BLaER1 treated with 17β-estradiol and CSF1 and Interleukin-3, amounts not matched to agents 10 nM and 100 nM (cell line): ENCODE data around the gene AMT.
"Not testable (repeated sequence)": the region's sequence is repeated elsewhere in the genome, so short reads cannot be mapped to it uniquely, and the experiment has no call there.

Source experiments
- H3K27ac ChIP-seq, 11 experiments: shearing (Covaris generic); formaldehyde crosslinking; 2 replicates each; pipeline ENCODE4 v1.8.1; 2022
- H3K27me3 ChIP-seq, 11 experiments: shearing (Covaris generic); formaldehyde crosslinking; 2 replicates each; pipeline ENCODE4 v1.8.1; 2022
- H3K36me3 ChIP-seq, 11 experiments: shearing (Covaris generic); formaldehyde crosslinking; 2 replicates each; pipeline ENCODE4 v1.8.1; 2022
- H3K4me1 ChIP-seq, 10 experiments: shearing (Covaris generic); formaldehyde crosslinking; 2 replicates each; pipeline ENCODE4 v1.8.1; 2022
- H3K4me2 ChIP-seq, 11 experiments: shearing (Covaris generic); formaldehyde crosslinking; 2 replicates each; pipeline ENCODE4 v1.8.1; 2022
- H3K4me3 ChIP-seq, 10 experiments: shearing (Covaris generic); formaldehyde crosslinking; 2 replicates each; pipeline ENCODE4 v1.8.1; 2022
- H3K9ac ChIP-seq, 11 experiments: shearing (Covaris generic); formaldehyde crosslinking; 2 replicates each; pipeline ENCODE4 v1.8.1; 2022
- H3K9me3 ChIP-seq, 11 experiments: shearing (Covaris generic); formaldehyde crosslinking; replicated peaks in 1 of 11; 2 replicates each; pipeline ENCODE4 v1.8.1; 2022
- H4K20me1 ChIP-seq, 11 experiments: shearing (Covaris generic); formaldehyde crosslinking; 2 replicates each; pipeline ENCODE4 v1.8.1; 2022
- Cebpa-rat ChIP-seq, 11 experiments: shearing (Covaris generic); IDR thresholded peaks; 2 replicates each; pipeline ENCODE4 v1.8.1; 2022

Gene AMT

DNA sequence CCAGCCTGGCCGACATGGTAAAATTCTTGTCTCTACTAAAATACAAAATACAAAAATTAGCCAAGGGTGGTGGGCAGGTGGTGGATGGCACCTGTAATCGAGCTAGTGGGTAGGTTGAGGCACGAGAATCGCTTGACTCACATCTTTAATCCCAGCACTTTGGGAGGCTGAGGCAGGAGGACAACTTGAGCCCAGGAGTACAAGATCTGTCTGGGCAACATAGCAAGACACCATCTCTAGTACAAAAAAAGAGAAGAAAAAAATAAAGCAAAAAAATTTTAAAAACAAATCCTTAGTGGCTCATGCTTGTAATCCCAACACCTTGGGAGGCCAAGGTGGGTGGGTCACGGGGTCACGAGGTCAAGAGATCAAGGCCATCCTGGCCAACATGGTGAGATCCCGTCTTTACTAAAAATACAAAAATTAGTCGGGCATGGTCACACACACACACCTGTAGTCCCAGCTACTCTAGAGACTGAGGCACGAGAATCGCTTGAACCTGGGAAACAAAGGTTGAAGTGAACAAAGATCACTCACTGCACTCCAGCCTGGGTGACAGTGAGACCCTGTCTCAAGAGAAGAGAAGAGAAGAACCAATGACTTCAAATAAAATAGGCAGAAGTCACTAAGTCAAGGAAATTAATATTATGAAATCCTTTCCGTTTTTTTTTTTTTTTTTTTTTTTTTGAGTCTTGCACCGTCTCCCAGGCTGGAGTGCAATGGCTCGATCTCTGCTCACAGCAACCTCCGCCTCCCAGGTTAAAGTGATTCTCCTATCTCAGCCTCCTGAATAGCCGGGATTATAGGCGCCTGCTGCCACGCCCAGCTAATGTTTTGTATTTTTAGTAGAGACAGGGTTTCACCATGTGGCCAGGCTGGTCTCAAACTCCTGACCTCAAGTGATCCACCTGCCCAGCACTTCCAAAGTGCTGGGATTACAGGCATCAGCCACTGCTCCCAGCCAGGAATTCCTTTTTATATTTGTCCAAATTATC, 15.4 kb downstream of the AMT start:
- TF ChIP-seq Cebpa-rat (IDR thresholded peaks at IDR 0.05), result no peak
- H3K9me3 ChIP-seq, result peaks cover 0 to 9% (median 0%) of the 10 kb centered on the region in 11 experiments; a peak in 3 of 22 replicates
- peaks cover 48 to 83% (median 59%) of the 10 kb centered on the region in 10 experiments for H3K4me1 ChIP-seq
- peaks cover 94 to 98% (median 97%) of the 10 kb centered on the region in 11 experiments for H4K20me1 ChIP-seq
- peak overlapping the region in 8 of 11 experiments; percentile 11 to 61 (median 30); a peak in 10 of 22 replicates for H3K9ac ChIP-seq
- no peaks in the 10 kb centered on the region for H3K27me3 ChIP-seq
- peaks cover 22 to 58% (median 50%) of the 10 kb centered on the region in 11 experiments for H3K36me3 ChIP-seq
- H3K4me3 ChIP-seq, result 0 out of 20 replicates have a peak overlapping the region, but pooled peaks of 1 of the 10 experiments have one; percentile 4
- peak overlapping the region; percentile 42 to 98 (median 68) for H3K4me2 ChIP-seq
- peak overlapping the region in 4 of 11 experiments; percentile 7 to 35 (median 26); a peak in 3 of 22 replicates for H3K27ac ChIP-seq

DNA sequence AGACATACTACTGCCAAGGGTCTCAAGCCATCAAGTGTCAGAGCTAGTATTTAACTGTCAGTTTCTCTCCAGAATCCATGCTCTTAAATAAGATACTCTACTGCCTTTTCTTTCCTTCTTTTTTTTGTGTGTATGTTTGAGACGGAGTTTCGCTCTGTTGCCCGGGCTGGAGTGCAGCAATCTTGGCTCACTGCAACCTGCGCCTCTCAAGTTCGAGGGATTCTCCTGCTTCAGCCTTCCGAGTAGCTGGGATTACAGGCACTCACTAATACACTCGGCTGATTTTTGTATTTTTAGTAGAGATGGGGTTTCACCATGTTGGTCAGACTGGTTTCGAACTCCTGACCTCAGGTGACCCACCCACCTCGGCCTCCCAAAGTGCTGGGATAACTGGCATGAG, 16.7 kb downstream of the AMT start:
- peak overlapping the region in 5 of 11 experiments; percentile 9 to 44 (median 20); a peak in 4 of 22 replicates for H3K9ac ChIP-seq
- H3K4me2 ChIP-seq, result peak overlapping the region; percentile 18 to 97 (median 60); a peak in 20 of 22 replicates
- peaks cover 57 to 96% (median 70%) of the 10 kb centered on the region in 10 experiments for H3K4me1 ChIP-seq

GRCh38 chr3:49403891-49404290, 18.4 kb downstream of the AMT start:
- Histone ChIP-seq H3K27me3 (no peaks in the 10 kb centered on the region), H4K20me1 (peaks cover 100% of the 10 kb centered on the region in 11 experiments), H3K9me3 (peaks cover 0 to 9% (median 0%) of the 10 kb centered on the region in 11 experiments; a peak in 3 of 22 replicates), H3K4me3 (no peak overlapping the region), H3K36me3 (peaks cover 29 to 86% (median 69%) of the 10 kb centered on the region in 11 experiments), H3K4me1 (peaks cover 56 to 99% (median 72%) of the 10 kb centered on the region in 10 experiments), H3K4me2 (peak overlapping the region in 5 of 11 experiments; percentile 5 to 44 (median 20); a peak in 6 of 22 replicates), H3K9ac (no peak overlapping the region; a peak in 1 of 22 replicates), H3K27ac (no peak overlapping the region)
- TF ChIP-seq Cebpa-rat (IDR thresholded peaks at IDR 0.05), result no peak

More for the DNA sequence above, 16.7 kb downstream of the AMT start:
- not testable (repeated sequence) for H3K27me3 ChIP-seq, H3K9me3 ChIP-seq, H3K4me3 ChIP-seq
- Histone ChIP-seq H3K36me3 (peaks cover 25 to 69% (median 60%) of the 10 kb centered on the region in 11 experiments), H4K20me1 (peaks cover 100% of the 10 kb centered on the region in 11 experiments), H3K27ac (peak overlapping the region in 2 of 11 experiments; percentile 2 to 20; a peak in 1 of 22 replicates)

DNA sequence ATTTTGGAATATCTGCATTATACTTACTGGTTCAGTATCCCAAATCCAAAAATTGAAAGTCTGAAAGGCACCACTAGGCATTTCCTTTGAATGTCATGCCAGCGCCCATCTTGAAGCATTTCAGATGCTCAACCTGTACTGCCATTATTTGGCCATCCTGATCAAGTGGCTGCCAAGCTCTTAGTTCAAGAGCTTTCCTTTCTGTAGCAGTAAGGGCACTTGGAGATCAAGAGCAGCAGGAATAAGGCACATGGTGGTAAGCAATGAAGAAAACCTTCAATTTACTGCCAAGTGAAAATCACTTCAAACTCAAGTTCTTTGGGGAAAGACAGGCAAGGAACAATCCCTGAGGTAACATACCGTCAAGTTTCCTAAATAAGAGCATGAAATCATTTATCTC, 20.5 kb downstream of the AMT start:
- Histone ChIP-seq H3K4me2 (peak overlapping the region in 10 of 11 experiments; percentile 9 to 72 (median 40); a peak in 12 of 22 replicates), H3K9ac (no peak overlapping the region), H3K9me3 (peaks cover 0 to 9% (median 0%) of the 10 kb centered on the region in 11 experiments; a peak in 3 of 22 replicates), H3K27ac (no peak overlapping the region; a peak in 1 of 22 replicates), H3K4me3 (no peak overlapping the region), H3K27me3 (no peaks in the 10 kb centered on the region), H3K4me1 (peaks cover 54 to 99% (median 70%) of the 10 kb centered on the region in 10 experiments), H3K36me3 (peaks cover 40 to 100% (median 84%) of the 10 kb centered on the region in 11 experiments), H4K20me1 (peaks cover 100% of the 10 kb centered on the region in 11 experiments)
- TF ChIP-seq Cebpa-rat (IDR thresholded peaks at IDR 0.05), result no peak

DNA sequence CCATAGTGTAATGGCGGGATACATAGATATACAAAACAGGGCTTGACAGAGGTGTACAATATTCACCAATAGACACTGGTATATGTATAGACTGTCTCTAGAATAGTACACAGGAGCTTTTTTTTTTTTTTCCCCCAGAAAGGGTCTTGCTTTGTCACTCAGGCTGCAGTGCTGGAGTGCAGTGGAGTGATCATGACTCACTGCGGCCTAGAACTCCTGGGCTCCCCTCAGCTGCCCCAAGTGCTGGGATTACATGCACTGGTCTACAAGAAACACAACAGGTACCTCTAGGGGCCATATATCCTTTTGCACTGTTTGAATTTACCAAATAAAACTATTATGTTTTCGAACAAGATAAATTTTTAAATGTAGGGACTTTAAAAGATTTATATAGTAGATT, 22.8 kb downstream of the AMT start:
- H3K4me3 ChIP-seq, result no peak overlapping the region
- peak overlapping the region in 9 of 11 experiments; percentile 4 to 72 (median 49); a peak in 10 of 22 replicates for H3K4me2 ChIP-seq
- no peaks in the 10 kb centered on the region for H3K27me3 ChIP-seq
- peak overlapping the region in 1 of 11 experiments; percentile 42; a peak in 1 of 22 replicates for H3K9ac ChIP-seq
- no peak for TF ChIP-seq Cebpa-rat (IDR thresholded peaks at IDR 0.05)
- H3K27ac ChIP-seq, result no peak overlapping the region; a peak in 1 of 22 replicates
- H3K9me3 ChIP-seq, result peaks cover 0 to 9% (median 0%) of the 10 kb centered on the region in 11 experiments; a peak in 3 of 22 replicates
- H3K36me3 ChIP-seq, result peaks cover 57 to 100% (median 92%) of the 10 kb centered on the region in 11 experiments
- peaks cover 100% of the 10 kb centered on the region in 11 experiments for H4K20me1 ChIP-seq
- H3K4me1 ChIP-seq, result peaks cover 51 to 92% (median 65%) of the 10 kb centered on the region in 10 experiments

DNA sequence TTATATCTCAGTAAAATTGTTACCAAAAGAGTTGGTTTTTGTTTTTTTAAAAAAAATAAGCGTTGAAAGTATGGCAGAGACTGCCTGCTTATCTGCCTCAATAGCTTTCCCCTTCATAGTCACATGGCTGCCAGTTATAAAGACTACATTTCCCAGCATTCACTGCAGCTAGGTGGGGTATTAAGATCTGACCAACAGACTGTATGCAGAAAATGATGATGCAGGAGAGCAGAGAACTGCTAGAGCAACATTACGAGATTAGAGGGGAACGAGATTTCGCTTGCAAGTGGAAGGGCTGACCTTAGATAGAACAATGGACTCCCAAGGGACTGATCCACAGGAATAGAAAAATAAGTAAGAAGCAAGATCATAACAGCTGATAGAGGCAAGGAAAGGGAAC, 24.8 kb downstream of the AMT start:
- Histone ChIP-seq H3K36me3 (peaks cover 53 to 98% (median 88%) of the 10 kb centered on the region in 11 experiments), H3K27me3 (no peaks in the 10 kb centered on the region), H3K9me3 (no peaks in the 10 kb centered on the region), H3K4me2 (peak overlapping the region; percentile 16 to 54 (median 39); a peak in 19 of 22 replicates), H3K4me3 (no peak overlapping the region), H4K20me1 (peaks cover 98 to 100% (median 100%) of the 10 kb centered on the region in 11 experiments), H3K27ac (peak overlapping the region in 2 of 11 experiments; percentile 3 to 34; a peak in 2 of 22 replicates), H3K9ac (no peak overlapping the region; a peak in 1 of 22 replicates), H3K4me1 (peaks cover 51 to 86% (median 62%) of the 10 kb centered on the region in 10 experiments)
- no peak for TF ChIP-seq Cebpa-rat (IDR thresholded peaks at IDR 0.05)

- Histone ChIP-seq H3K36me3 (peaks cover 43 to 90% (median 81%) of the 10 kb centered on the region in 11 experiments), H4K20me1 (peaks cover 98 to 100% (median 100%) of the 10 kb centered on the region in 11 experiments), H3K4me1 (peaks cover 37 to 69% (median 42%) of the 10 kb centered on the region in 10 experiments)
- H3K9me3 ChIP-seq, H3K4me2 ChIP-seq, H3K27me3 ChIP-seq, H3K4me3 ChIP-seq, H3K27ac ChIP-seq, H3K9ac ChIP-seq: not testable (repeated sequence)
Measured at GRCh38 chr3:49391310-49391709, 31.0 kb downstream of the AMT start.

- 0 out of 22 replicates have a peak overlapping the region, but pooled peaks of 1 of the 11 experiments have one; percentile 3 for H3K27ac ChIP-seq
- no peaks in the 10 kb centered on the region for H3K9me3 ChIP-seq
- no peak for TF ChIP-seq Cebpa-rat (IDR thresholded peaks at IDR 0.05)
- no peak overlapping the region for H3K4me3 ChIP-seq
- H4K20me1 ChIP-seq, result peaks cover 96 to 100% (median 100%) of the 10 kb centered on the region in 11 experiments
- H3K27me3 ChIP-seq, result no peaks in the 10 kb centered on the region
- peaks cover 41 to 76% (median 51%) of the 10 kb centered on the region in 10 experiments for H3K4me1 ChIP-seq
- H3K4me2 ChIP-seq, result peak overlapping the region in 4 of 11 experiments; percentile 11 to 89 (median 84); a peak in 8 of 22 replicates
- H3K36me3 ChIP-seq, result peaks cover 28 to 82% (median 66%) of the 10 kb centered on the region in 11 experiments
- peak overlapping the region in 1 of 11 experiments; percentile 13; a peak in 1 of 22 replicates for H3K9ac ChIP-seq
Measured at GRCh38 chr3:49389297-49389696, 33.0 kb downstream of the AMT start.
